Suprapubic skin (tissue), 4 donors: ENCODE results near the gene RALGPS1. TPM values are rescaled to one million over a fixed set of nuclear protein-coding genes. Genes with fewer than 3 reads are reported as not detected.
A peak's percentile ranks its signal among the peaks of the same experiment; 100 is the strongest.
"Not testable (repeated sequence)": the region's sequence is repeated elsewhere in the genome, so short reads cannot be mapped to it uniquely, and the experiment has no call there.

Experiments used
- DNase-seq, 2 donors: peaks; one replicate each; pipeline ENCODE4 v3.0.0-alpha.2; 2019; ENCODE audit warnings: low spot score in 2 of 2
- H3K27ac ChIP-seq: fragments of 200-600 bp; sonication (generic); one replicate; pipeline ENCODE4 v1.5.1; 2019
- H3K27me3 ChIP-seq: fragments of 200-600 bp; sonication (generic); one replicate; pipeline ENCODE4 v1.5.1; 2019
- H3K36me3 ChIP-seq: fragments of 200-600 bp; sonication (generic); one replicate; pipeline ENCODE4 v1.5.1; 2019
- H3K4me1 ChIP-seq: fragments of 200-600 bp; sonication (generic); one replicate; pipeline ENCODE4 v1.5.1; 2019
- H3K4me3 ChIP-seq: fragments of 200-600 bp; sonication (generic); one replicate; pipeline ENCODE4 v1.5.1; 2019; ENCODE audit warnings: mild to moderate bottlenecking
- H3K9me3 ChIP-seq: fragments of 200-600 bp; sonication (generic); one replicate; pipeline ENCODE4 v1.5.1; 2019
- CTCF ChIP-seq, 2 donors: fragments of 200-600 bp in 1 of 2; fragments of 450-650 bp in 1 of 2; sonication (generic) in 1 of 2; IDR thresholded peaks; one replicate each; pipeline ENCODE4 v1.5.1; 2016 to 2019; ENCODE audit warnings: antibody characterized with exemption in 2 of 2, mild to moderate bottlenecking in 1 of 2, moderate library complexity in 1 of 2
- EP300 ChIP-seq: sonication (generic); formaldehyde crosslinking; IDR thresholded peaks from one replicate; pipeline ENCODE4 v1.6.1; 2017; ENCODE audit warnings: antibody characterized with exemption
- POLR2A ChIP-seq, 2 donors: fragments of 450-650 bp; IDR thresholded peaks; one replicate each; pipeline ENCODE4 v1.6.1; 2017; ENCODE audit warnings: antibody characterized with exemption in 2 of 2, mild to moderate bottlenecking in 2 of 2, moderate library complexity in 2 of 2
- POLR2AphosphoS5 ChIP-seq, 3 donors: sonication (generic); formaldehyde crosslinking; IDR thresholded peaks; one replicate each; pipeline ENCODE4 v1.6.1; 2017; ENCODE audit warnings: antibody characterized with exemption in 3 of 3
- WGBS: methylation state at CpG from one replicate; pipeline ENCODE4 v1.1.5; 2018; 5-methylcytosine and 5-hydroxymethylcytosine counted together
- total RNA-seq, 4 donors: library from RNA; depleted of rRNA; stranded (reverse); fragments of >200 nt; gene quantifications; one replicate each; pipeline ENCODE4 v1.1.0, GENCODE V29; 2016

Gene RALGPS1
- total RNA-seq, 4 donors from 2014 or later = 14.8 to 86.7 (median 21.4) TPM

GRCh38 chr9:127142291-127142690 is 227.7 kb downstream of the RALGPS1 start:
- Histone ChIP-seq H3K4me3 (no peak overlapping the region), H3K4me1 (no peaks in the 10 kb centered on the region), H3K27me3 (no peaks in the 10 kb centered on the region), H3K9me3 (no peaks in the 10 kb centered on the region), H3K36me3 (no peaks in the 10 kb centered on the region), H3K27ac (no peak overlapping the region)
- 95% methylated on average over 3 of the region's 3 CpGs for WGBS
- TF ChIP-seq POLR2A (IDR thresholded peaks at IDR 0.05) = no peak
- no peak for TF ChIP-seq CTCF (IDR thresholded peaks at IDR 0.05)
- TF ChIP-seq POLR2AphosphoS5 (IDR thresholded peaks at IDR 0.05) = no peak
- TF ChIP-seq EP300 = no peak
- peak in 1 of 2 donors; percentile 40 for DNase-seq

GRCh38 chr9:127142931-127143464 is 228.4 kb downstream of the RALGPS1 start:
- Histone ChIP-seq H3K4me3 (no peak overlapping the region), H3K4me1 (no peaks in the 10 kb centered on the region), H3K27ac (no peak overlapping the region), H3K36me3 (no peaks in the 10 kb centered on the region), H3K27me3 (no peaks in the 10 kb centered on the region), H3K9me3 (no peaks in the 10 kb centered on the region)
- DNase-seq = peak in 1 of 2 donors; percentile 24
- 65% methylated on average over 2 of the region's 2 CpGs for WGBS
- no peak for TF ChIP-seq POLR2A (IDR thresholded peaks at IDR 0.05)
- TF ChIP-seq POLR2AphosphoS5 (IDR thresholded peaks at IDR 0.05) = no peak
- TF ChIP-seq EP300 = no peak
- no peak for TF ChIP-seq CTCF (IDR thresholded peaks at IDR 0.05)

- H3K27ac ChIP-seq = no peak overlapping the region
- WGBS = 94% methylated on average over 8 of the region's 8 CpGs
These were observed 229.4 kb downstream of the RALGPS1 start for GRCh38 chr9:127143920-127144465.

GRCh38 chr9:127144670-127145445 is 230.3 kb downstream of the RALGPS1 start:
- WGBS = 90% methylated on average over 8 of the region's 8 CpGs
- Histone ChIP-seq H3K4me1 (no peaks in the 10 kb centered on the region), H3K36me3 (no peaks in the 10 kb centered on the region), H3K4me3 (no peak overlapping the region), H3K9me3 (no peaks in the 10 kb centered on the region), H3K27ac (no peak overlapping the region), H3K27me3 (no peaks in the 10 kb centered on the region)
- DNase-seq = no peak
- TF ChIP-seq POLR2A (IDR thresholded peaks at IDR 0.05) = no peak
- no peak for TF ChIP-seq EP300
- TF ChIP-seq CTCF (IDR thresholded peaks at IDR 0.05) = no peak
- TF ChIP-seq POLR2AphosphoS5 (IDR thresholded peaks at IDR 0.05) = no peak

More at GRCh38 chr9:127143920-127144465, 229.4 kb downstream of the RALGPS1 start:
- Histone ChIP-seq H3K27me3 (no peaks in the 10 kb centered on the region), H3K4me1 (no peaks in the 10 kb centered on the region), H3K9me3 (no peaks in the 10 kb centered on the region), H3K4me3 (no peak overlapping the region), H3K36me3 (no peaks in the 10 kb centered on the region)
- peak in 1 of 2 donors; percentile 33 for DNase-seq
- TF ChIP-seq POLR2A (IDR thresholded peaks at IDR 0.05) (no peak), CTCF (IDR thresholded peaks at IDR 0.05) (no peak), EP300 (no peak), POLR2AphosphoS5 (IDR thresholded peaks at IDR 0.05) (no peak)

GRCh38 chr9:127146841-127147240 is 232.3 kb downstream of the RALGPS1 start:
- not testable (repeated sequence) for H3K36me3 ChIP-seq

More at GRCh38 chr9:127146841-127147240, 232.3 kb downstream of the RALGPS1 start:
- H3K27ac ChIP-seq, H3K9me3 ChIP-seq, H3K4me3 ChIP-seq, DNase-seq, H3K4me1 ChIP-seq, H3K27me3 ChIP-seq: not testable (repeated sequence)
